ENCODE results near the gene CHMP4A. TPM values are rescaled to one million over a fixed set of nuclear protein-coding genes. Genes with fewer than 3 reads are reported as not detected.
A peak's percentile ranks its signal among the peaks of the same experiment; 100 is the strongest.

The CHMP4A gene
- total and polyA plus RNA-seq, 11 donors: 20.2 to 72.8 (median 34.5) TPM

DNA sequence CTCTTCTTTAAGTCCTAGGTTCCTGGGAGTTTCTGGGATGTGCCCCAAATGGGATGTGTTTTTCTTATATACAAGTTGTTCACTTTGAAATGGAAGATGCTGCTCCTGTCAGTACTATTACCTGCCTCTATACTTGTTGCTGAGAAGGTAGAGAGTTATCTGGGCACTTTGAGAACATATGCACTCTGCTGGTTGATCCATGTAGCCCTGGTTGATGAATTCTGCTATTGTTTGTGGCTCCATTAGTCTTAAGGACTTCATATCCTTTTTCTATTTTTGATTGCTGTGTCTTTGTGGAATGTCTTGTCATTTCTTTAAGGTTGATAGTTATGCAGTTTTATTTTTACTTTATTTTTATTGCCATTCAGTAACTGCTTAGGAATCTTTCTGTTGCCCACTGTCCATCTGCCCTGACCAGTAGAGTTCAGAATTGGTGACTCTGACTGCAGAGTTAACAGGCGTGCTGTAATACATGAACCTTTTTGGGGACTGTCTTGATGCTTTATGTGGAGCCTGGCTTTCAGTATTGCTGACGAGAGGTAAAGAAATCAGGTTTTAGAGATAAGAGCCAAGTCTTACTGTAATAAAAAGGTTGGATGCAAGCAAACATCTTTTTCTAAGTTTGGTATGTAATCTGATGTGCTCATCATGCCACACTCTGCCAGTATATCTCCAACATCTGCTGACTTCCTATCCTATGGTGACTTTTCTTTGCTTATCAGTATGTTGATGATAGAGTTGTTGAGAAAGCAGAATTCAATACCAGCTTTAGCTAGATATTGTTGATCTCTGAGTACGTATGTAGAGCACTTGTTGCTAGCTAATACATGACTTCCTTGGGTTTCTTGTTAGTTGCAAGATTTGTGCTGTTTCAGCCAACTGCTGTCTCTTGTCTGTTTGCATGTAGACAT lies 21.1 kb upstream of the CHMP4A start:
- no peak for DNase-seq

DNA sequence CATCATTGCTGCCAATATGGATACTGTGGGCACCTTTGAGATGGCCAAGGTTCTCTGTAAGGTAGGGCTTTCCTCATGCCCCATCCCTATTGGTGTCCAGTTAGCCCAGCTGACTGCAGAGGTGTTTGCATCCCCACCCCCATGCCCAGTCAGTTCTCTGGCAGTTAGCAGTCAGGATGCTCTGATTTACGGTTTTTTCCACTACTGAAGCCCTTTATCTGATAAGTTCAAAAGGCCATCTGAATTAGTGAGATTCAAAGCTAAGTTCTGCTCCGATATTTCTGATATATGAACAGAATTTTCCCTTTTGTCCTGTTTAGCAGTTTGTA lies 20.2 kb upstream of the CHMP4A start:
- ATAC-seq: no peak
- Histone ChIP-seq H3K4me1 (peaks cover 0 to 55% (median 35%) of the 10 kb centered on the region in 12 donors), H3K27me3 (no peaks in the 10 kb centered on the region), H3K9me3 (no peaks in the 10 kb centered on the region), H3K27ac (peak overlapping the region in 9 of 12 donors; percentile 85 to 98 (median 93)), H3K4me3 (peak overlapping the region; percentile 55 to 99 (median 88)), H3K36me3 (peaks cover 0 to 51% (median 44%) of the 10 kb centered on the region in 9 donors)
- no peak for DNase-seq
- TF ChIP-seq, protein P1, sequence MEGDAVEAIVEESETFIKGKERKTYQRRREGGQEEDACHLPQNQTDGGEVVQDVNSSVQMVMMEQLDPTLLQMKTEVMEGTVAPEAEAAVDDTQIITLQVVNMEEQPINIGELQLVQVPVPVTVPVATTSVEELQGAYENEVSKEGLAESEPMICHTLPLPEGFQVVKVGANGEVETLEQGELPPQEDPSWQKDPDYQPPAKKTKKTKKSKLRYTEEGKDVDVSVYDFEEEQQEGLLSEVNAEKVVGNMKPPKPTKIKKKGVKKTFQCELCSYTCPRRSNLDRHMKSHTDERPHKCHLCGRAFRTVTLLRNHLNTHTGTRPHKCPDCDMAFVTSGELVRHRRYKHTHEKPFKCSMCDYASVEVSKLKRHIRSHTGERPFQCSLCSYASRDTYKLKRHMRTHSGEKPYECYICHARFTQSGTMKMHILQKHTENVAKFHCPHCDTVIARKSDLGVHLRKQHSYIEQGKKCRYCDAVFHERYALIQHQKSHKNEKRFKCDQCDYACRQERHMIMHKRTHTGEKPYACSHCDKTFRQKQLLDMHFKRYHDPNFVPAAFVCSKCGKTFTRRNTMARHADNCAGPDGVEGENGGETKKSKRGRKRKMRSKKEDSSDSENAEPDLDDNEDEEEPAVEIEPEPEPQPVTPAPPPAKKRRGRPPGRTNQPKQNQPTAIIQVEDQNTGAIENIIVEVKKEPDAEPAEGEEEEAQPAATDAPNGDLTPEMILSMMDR (IDR thresholded peaks at IDR 0.05): no peak
- no peak for TF ChIP-seq POLR2A (IDR thresholded peaks at IDR 0.05)
- intact Hi-C loops (cut with DNase I): loop anchor here in 3 of 10 donors (2.0 to 5.0 kb wide), 3 partner anchors 39 to 204 kb away; partner anchors contain the start of genes EMC9 (in 1 of the 3) and TM9SF1 (in 1 of the 3)
- WGBS, 4 donors: 67 to 81% (median 68%) methylated on average over 2 of the region's 2 CpGs

More for the DNA sequence above, 21.1 kb upstream of the CHMP4A start:
- Histone ChIP-seq H3K9me3 (no peaks in the 10 kb centered on the region), H3K4me3 (peak overlapping the region in 4 of 12 donors; percentile 70 to 99 (median 86)), H3K27ac (peak overlapping the region in 2 of 12 donors; percentile 95 to 98), H3K27me3 (no peaks in the 10 kb centered on the region), H3K36me3 (peaks cover 0 to 56% (median 53%) of the 10 kb centered on the region in 9 donors), H3K4me1 (peaks cover 4 to 61% (median 39%) of the 10 kb centered on the region in 12 donors)
- TF ChIP-seq, protein P1 (IDR thresholded peaks at IDR 0.05): no peak
- TF ChIP-seq POLR2A (IDR thresholded peaks at IDR 0.05): no peak
- no peak for ATAC-seq
- intact Hi-C loops (cut with DNase I): loop anchor here in 2 of 10 donors (5.0 kb wide), 2 partner anchors 92 to 203 kb away; partner anchors contain the start of gene EMC9 (in 1 of the 2)
- 86 to 93% (median 91%) methylated on average over 3 of the region's 3 CpGs for WGBS, 4 donors

DNA sequence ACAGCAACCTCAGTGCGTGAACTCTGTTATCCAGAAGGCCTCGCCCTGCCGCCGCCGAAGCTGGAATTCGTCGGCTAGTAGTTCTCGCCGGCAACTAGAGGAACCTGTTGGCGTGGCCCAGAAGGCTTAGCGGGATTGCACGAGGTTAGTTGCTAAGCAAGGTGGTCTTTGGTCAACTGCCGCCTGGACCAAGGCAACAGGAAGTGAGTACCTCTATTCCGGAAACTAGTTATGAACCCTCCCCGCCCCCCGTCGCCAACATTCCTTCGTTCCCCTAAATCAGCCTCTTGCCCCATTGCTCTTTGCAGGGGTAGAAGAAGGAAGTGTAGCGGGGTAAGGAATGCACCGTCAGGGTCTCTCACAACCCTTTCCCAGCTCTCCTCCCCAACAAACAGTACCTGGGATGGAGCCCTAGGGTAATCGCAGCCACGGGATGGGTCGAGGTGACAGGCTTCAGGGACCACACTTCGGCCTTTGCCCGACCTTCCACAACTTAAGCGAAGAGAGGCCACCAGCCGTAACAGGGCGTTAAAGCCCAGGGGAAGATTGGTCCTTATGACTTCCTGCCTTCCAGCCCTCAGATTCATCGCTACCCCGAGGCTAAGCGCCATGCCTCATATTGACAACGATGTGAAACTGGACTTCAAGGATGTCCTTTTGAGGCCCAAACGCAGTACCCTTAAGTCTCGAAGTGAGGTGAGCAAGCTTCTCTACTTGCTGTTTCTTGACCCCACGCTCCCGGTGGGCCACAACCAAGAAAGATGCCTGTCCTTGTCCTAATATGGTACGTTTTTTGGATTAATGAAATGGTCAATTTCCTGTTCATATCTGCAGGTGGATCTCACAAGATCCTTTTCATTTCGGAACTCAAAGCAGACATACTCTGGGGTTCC lies 19.6 kb upstream of the CHMP4A start, which contains the start of gene GMPR2:
TSS of gene GMPR2 (plus strand) at position 285 of the 893 bp plus-strand sequence. CDS start at position 610, 325 bp downstream.
- Histone ChIP-seq H3K36me3 (peaks cover 0 to 51% (median 39%) of the 10 kb centered on the region in 9 donors), H3K27me3 (no peaks in the 10 kb centered on the region), H3K9me3 (no peaks in the 10 kb centered on the region), H3K27ac (peak within 1 kb of the TSS; percentile 72 to 98 (median 93)), H3K4me1 (peaks cover 0 to 49% (median 31%) of the 10 kb centered on the region in 12 donors), H3K4me3 (peak within 1 kb of the TSS; percentile 55 to 99 (median 88))
- intact Hi-C loops (cut with DNase I): loop anchor here in 3 of 10 donors (1.0 to 5.0 kb wide), 4 partner anchors 9 to 204 kb away; partner anchors contain the start of genes EMC9 (in 1 of the 3), TINF2 (in 1 of the 3) and TM9SF1 (in 1 of the 3)
- TF ChIP-seq POLR2A (IDR thresholded peaks at IDR 0.05): peak in 1 of 2 donors; percentile 6
- TF ChIP-seq, protein P1 (IDR thresholded peaks at IDR 0.05): no peak
- 3 to 5% (median 4%) methylated on average over 35 to 38 of the region's 38 CpGs for WGBS, 4 donors
- DNase-seq (peak in 1 of 5 donors; percentile 79), ATAC-seq (peak; percentile 44 to 72 (median 68))
